GM12878 (cell line): ENCODE results near the gene YES1.

Source experiments
- POLR2AphosphoS2 ChIP-seq: IDR thresholded peaks from 2 replicates; pipeline ENCODE4 v1.6.1; 2011; ENCODE audit warnings: low read depth, mild to moderate bottlenecking, low read length, improper control_type of control experiment, moderate library complexity
- ZBTB40 ChIP-seq: fragments of 450-650 bp; IDR thresholded peaks from 2 replicates; pipeline ENCODE4 v1.6.1; 2016; ENCODE audit warnings: mild to moderate bottlenecking, moderate library complexity, borderline replicate concordance
- TF ChIP-seq, protein P1 (sequence below), 3 experiments: IDR thresholded peaks in 2 of 3; conservative IDR thresholded peaks in 1 of 3; 2 replicates each; pipeline ENCODE4 v1.5.1; 2011; ENCODE audit warnings: low read depth in 3 of 3, low read length in 3 of 3, mild to moderate bottlenecking in 3 of 3, control low read depth in 2 of 3, moderate library complexity in 2 of 3, inconsistent platforms in 1 of 3, mixed read lengths in 1 of 3; ENCODE audit not compliant: control insufficient read depth in 2 of 3, insufficient read depth in 1 of 3; ENCODE audit errors: extremely low read depth in 1 of 3
- TF ChIP-seq, protein P2 (sequence below): IDR thresholded peaks from 2 replicates; pipeline ENCODE4 v1.6.1; 2011; ENCODE audit warnings: low read depth, mild to moderate bottlenecking, low read length, moderate library complexity, borderline replicate concordance; ENCODE audit errors: extremely low read depth

DNA sequence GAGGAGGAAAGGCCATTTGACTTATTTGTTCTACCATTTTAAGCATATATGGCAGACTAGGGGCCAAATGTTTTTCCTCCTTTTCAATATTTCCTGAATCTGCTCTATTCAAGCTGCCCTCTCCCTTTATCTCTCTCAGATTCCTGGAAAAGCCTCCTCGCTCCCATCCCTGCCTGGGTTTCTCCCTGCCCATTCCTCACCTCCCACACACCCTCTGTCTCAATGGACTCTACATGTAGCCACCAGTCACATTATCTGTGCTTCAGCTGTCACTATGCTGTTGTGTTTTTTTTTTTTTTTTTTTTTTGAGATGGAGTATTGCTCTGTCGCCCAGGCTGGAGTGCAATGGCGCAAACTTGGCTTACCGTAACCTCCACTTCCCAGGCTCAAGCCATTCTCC lies 131.7 kb downstream of the YES1 start:
- TF ChIP-seq, protein P1, sequence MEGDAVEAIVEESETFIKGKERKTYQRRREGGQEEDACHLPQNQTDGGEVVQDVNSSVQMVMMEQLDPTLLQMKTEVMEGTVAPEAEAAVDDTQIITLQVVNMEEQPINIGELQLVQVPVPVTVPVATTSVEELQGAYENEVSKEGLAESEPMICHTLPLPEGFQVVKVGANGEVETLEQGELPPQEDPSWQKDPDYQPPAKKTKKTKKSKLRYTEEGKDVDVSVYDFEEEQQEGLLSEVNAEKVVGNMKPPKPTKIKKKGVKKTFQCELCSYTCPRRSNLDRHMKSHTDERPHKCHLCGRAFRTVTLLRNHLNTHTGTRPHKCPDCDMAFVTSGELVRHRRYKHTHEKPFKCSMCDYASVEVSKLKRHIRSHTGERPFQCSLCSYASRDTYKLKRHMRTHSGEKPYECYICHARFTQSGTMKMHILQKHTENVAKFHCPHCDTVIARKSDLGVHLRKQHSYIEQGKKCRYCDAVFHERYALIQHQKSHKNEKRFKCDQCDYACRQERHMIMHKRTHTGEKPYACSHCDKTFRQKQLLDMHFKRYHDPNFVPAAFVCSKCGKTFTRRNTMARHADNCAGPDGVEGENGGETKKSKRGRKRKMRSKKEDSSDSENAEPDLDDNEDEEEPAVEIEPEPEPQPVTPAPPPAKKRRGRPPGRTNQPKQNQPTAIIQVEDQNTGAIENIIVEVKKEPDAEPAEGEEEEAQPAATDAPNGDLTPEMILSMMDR (IDR thresholded peaks at IDR 0.05 in 2 of 3, conservative IDR thresholded peaks at IDR 0.05 in 1 of 3; ENCODE audit: control insufficient read depth in 2 of 3, extremely low read depth in 1 of 3, insufficient read depth in 1 of 3, low read depth in 3 of 3, low read length in 3 of 3): no peak
- TF ChIP-seq, protein P2, sequence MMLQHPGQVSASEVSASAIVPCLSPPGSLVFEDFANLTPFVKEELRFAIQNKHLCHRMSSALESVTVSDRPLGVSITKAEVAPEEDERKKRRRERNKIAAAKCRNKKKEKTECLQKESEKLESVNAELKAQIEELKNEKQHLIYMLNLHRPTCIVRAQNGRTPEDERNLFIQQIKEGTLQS: no peak
- no peak for TF ChIP-seq ZBTB40
- no peak for TF ChIP-seq POLR2AphosphoS2
